Upper lobe of right lung (tissue), 1 donor: ENCODE measurements around the gene AGBL1. TPM values are rescaled to one million over a fixed set of nuclear protein-coding genes. Genes with fewer than 3 reads are reported as not detected.

ENCODE experiments used
- ATAC-seq: fragments of 200-7000 bp; cut with Tn5 transposase; one replicate; pipeline ENCODE4 v1.9.1; 2020; ENCODE audit warnings: mild to moderate bottlenecking, moderate library complexity
- DNase-seq: peaks from one replicate; pipeline ENCODE4 v3.0.0-alpha.2; 2020
- H3K27ac ChIP-seq: fragments of 200-600 bp; one replicate; pipeline ENCODE4 v1.8.0; 2022
- H3K27me3 ChIP-seq: fragments of 200-600 bp; one replicate; pipeline ENCODE4 v1.8.0; 2022; ENCODE audit warnings: mild to moderate bottlenecking
- H3K36me3 ChIP-seq: fragments of 200-600 bp; one replicate; pipeline ENCODE4 v1.8.0; 2022
- H3K4me1 ChIP-seq: fragments of 200-600 bp; one replicate; pipeline ENCODE4 v1.8.0; 2022
- H3K4me3 ChIP-seq: fragments of 200-600 bp; one replicate; pipeline ENCODE4 v1.8.0; 2022; ENCODE audit warnings: mild to moderate bottlenecking
- H3K9me3 ChIP-seq: fragments of 200-600 bp; one replicate; pipeline ENCODE4 v1.8.0; 2022
- intact Hi-C: fragments of 100-400 bp; cut with DNase I; formaldehyde crosslinking; loops from one replicate; pipeline ENCODE4 v1.11.0; 2022
- total RNA-seq: library from RNA; stranded (reverse); fragmentation: NEBNext Ultra II Directional; extraction: Animal tissue kit (Norgen Biotek cat#: 25700); gene quantifications from one replicate; pipeline ENCODE4 v1.2.1, GENCODE V29; 2021
- TF ChIP-seq, protein P1 (sequence below): fragments of 200-600 bp; IDR thresholded peaks from one replicate; pipeline ENCODE4 v1.8.0; 2022; ENCODE audit warnings: antibody characterized with exemption
- donor health status: DM: no; HTN: yes; CAD: no; lungs with severe emphysema.

The AGBL1 gene
- total RNA-seq, 1 donor from 2014 or later: 6.5 TPM

DNA sequence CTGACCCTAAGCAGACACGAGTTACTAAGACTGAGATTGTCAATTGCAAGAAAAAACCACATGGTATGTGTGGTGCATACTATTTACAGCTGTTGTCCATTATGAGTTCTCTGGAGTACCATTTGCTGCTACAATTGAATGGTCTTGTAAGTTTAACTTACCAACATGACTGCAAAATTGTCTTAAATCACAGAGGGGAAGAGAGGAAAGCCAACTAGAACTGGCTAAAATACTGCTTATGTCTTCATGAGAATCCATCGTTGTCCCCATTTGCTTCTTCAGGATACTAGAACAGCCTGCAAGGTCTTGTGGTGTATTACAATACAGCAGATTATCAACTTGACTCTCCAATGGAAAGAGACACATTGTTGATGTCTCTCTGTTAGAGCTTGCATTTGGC is 313.2 kb downstream of the AGBL1 start:
- intact Hi-C loops: no loop called here
- TF ChIP-seq, protein P1, sequence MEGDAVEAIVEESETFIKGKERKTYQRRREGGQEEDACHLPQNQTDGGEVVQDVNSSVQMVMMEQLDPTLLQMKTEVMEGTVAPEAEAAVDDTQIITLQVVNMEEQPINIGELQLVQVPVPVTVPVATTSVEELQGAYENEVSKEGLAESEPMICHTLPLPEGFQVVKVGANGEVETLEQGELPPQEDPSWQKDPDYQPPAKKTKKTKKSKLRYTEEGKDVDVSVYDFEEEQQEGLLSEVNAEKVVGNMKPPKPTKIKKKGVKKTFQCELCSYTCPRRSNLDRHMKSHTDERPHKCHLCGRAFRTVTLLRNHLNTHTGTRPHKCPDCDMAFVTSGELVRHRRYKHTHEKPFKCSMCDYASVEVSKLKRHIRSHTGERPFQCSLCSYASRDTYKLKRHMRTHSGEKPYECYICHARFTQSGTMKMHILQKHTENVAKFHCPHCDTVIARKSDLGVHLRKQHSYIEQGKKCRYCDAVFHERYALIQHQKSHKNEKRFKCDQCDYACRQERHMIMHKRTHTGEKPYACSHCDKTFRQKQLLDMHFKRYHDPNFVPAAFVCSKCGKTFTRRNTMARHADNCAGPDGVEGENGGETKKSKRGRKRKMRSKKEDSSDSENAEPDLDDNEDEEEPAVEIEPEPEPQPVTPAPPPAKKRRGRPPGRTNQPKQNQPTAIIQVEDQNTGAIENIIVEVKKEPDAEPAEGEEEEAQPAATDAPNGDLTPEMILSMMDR: no peak
- H3K27ac ChIP-seq: no peak overlapping the region
- no peaks in the 10 kb centered on the region for H3K4me1 ChIP-seq
- DNase-seq (no peak), ATAC-seq (no peak)
- H3K27me3 ChIP-seq: no peaks in the 10 kb centered on the region
- no peaks in the 10 kb centered on the region for H3K36me3 ChIP-seq
- no peak overlapping the region for H3K4me3 ChIP-seq
- no peaks in the 10 kb centered on the region for H3K9me3 ChIP-seq

DNA sequence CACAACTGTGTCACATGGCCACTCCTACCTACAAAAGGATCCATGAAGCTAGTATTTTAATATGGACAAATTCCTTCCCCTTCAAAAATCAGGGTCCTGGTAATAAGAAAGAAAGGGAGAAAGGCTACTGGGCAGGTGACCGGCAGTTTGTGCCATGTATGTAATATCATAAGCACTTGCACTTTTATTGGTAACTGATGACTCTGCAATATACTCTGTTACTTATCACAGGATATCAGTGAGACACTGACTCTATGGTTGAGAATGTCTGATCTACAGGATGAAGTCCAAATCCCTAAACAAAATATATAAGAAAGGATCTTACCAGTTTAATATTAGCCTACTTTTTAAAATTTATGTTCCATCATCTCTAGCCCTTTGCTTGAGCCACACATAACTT is 315.2 kb downstream of the AGBL1 start:
- ATAC-seq: no peak
- no peak overlapping the region for H3K4me3 ChIP-seq
- DNase-seq: no peak
- H3K9me3 ChIP-seq: no peaks in the 10 kb centered on the region
- intact Hi-C loops: no loop called here
- TF ChIP-seq, protein P1: no peak
- H3K36me3 ChIP-seq: no peaks in the 10 kb centered on the region
- no peak overlapping the region for H3K27ac ChIP-seq
- no peaks in the 10 kb centered on the region for H3K27me3 ChIP-seq
- H3K4me1 ChIP-seq: no peaks in the 10 kb centered on the region

DNA sequence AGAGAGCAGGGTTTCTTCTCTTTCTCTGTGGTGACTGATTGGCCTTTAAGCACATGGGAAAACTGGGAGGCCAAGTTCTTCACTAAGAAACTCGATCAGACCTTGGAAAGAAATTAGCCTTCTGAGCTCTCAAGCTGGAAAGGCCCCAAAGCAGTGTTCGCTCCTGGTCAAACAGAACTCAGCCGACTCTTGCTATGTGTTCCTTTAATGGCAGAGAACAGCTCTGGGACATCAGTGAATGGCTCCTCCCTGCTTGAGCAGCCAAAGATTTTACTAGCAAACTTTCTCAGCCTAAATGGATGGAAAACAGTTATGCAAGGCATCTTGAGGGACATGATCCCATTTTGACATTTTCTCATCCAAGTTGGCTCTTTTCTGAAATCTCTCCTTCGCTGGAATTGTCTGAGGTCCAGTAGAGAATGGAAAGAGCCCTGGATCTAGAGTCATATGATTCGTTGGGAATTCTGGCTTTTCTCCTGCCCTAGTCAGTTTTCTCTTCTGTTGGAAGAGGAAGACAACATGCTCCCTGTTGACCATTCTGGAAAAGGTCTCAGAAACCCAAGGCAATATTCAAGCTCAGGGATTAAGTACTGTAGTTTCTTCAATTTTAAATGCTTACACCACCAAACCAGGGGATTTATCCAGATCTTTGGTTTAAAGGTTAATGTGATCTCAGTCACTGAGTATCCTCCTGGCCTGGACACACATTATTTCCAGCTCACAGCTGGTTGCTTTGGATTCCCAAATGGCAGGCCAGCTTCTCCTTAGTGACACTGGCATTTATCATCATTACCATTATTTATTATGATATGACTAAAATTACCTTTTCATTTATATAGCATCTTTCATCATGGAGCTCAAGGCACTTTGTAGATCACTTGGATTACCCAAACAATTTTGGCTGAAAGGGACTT is 319.6 kb downstream of the AGBL1 start:
- intact Hi-C loops: no loop called here
- Histone ChIP-seq H3K36me3 (no peaks in the 10 kb centered on the region), H3K4me1 (no peaks in the 10 kb centered on the region), H3K27me3 (no peaks in the 10 kb centered on the region), H3K9me3 (no peaks in the 10 kb centered on the region), H3K4me3 (no peak overlapping the region), H3K27ac (no peak overlapping the region)
- ATAC-seq (no peak), DNase-seq (no peak)
- TF ChIP-seq, protein P1: no peak

DNA sequence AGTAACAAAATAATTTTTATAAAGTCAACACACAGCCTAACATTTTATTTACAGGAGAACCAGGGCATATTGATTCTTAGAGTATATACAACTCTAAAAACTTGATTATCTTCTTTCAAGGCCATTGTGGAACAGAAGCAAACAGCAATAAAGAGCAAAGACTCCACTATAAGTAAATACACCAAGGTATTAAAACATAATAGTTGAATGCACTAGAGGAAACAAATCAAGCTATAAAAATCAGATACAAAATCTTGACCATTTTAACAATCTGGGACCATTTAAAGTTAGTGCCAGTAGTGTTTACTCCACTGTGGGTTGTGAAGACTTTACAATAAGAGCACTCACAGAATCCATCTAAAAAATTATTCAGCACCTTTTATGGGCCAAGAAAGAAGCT is 323.6 kb downstream of the AGBL1 start:
- no peak for DNase-seq
- Histone ChIP-seq H3K4me3 (no peak overlapping the region), H3K9me3 (no peaks in the 10 kb centered on the region), H3K27me3 (no peaks in the 10 kb centered on the region), H3K27ac (no peak overlapping the region), H3K4me1 (no peaks in the 10 kb centered on the region), H3K36me3 (no peaks in the 10 kb centered on the region)
- TF ChIP-seq, protein P1: no peak
- ATAC-seq: no peak
- intact Hi-C loops: no loop called here

DNA sequence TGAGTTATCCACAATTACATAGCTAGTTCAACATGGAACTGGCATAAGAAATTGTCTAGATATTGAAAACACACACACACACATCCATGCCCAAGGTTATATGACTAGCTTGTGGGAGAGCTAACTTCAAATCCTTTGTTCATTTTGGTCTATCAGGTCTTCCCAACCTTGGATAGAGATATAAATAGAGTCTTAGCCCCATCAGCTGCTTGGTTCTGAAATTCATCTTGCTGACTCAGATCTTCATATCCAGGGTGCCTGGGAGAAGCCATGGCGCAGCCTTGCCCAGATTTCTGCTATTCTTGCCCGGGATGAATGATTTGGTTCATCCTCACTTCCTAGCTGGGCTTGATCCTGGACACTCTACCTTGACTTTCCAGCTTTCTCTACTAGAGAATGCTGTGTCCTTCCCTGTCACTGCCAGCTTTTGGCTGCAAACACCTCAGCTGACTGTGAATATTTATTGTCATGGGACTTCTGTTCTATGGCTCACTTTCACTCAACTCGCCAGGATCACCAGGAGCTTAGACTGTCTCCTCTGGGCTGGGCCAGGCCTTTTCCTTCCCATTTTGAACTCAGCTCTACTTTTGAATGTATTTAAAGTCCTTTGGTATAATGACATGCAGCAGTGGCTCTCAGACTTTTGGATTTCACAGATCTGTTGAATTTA is 324.4 kb downstream of the AGBL1 start:
- Histone ChIP-seq H3K27ac (no peak overlapping the region), H3K9me3 (no peaks in the 10 kb centered on the region), H3K4me3 (no peak overlapping the region), H3K27me3 (no peaks in the 10 kb centered on the region), H3K4me1 (no peaks in the 10 kb centered on the region), H3K36me3 (no peaks in the 10 kb centered on the region)
- no peak for DNase-seq
- intact Hi-C loops: no loop called here
- no peak for ATAC-seq
- TF ChIP-seq, protein P1: no peak
